Neural progenitor cell (in vitro differentiated cells): ENCODE data around the gene DDAH1. TPM values are rescaled to one million over a fixed set of nuclear protein-coding genes. Genes with fewer than 3 reads are reported as not detected.

Source experiments
- DNase-seq: peaks from one replicate; pipeline ENCODE4 v3.0.0-alpha.2; 2016; ENCODE audit warnings: low spot score
- H2AFZ ChIP-seq: fragments of 200-600 bp; sonication (generic); replicated peaks from 2 replicates; pipeline ENCODE4 v1.6.1; 2016; ENCODE audit warnings: antibody characterized with exemption
- H3F3A ChIP-seq: fragments of 200-600 bp; sonication (generic); 2 replicates; pipeline ENCODE4 v1.6.1; 2016; ENCODE audit warnings: antibody characterized with exemption, low read depth
- H3K27ac ChIP-seq: fragments of 200-600 bp; sonication (generic); 2 replicates; pipeline ENCODE4 v1.5.1; 2016; ENCODE audit warnings: mild to moderate bottlenecking
- H3K27me3 ChIP-seq: fragments of 200-600 bp; sonication (generic); 2 replicates; pipeline ENCODE4 v1.6.1; 2016; ENCODE audit warnings: mild to moderate bottlenecking, moderate library complexity
- H3K36me3 ChIP-seq: fragments of 200-600 bp; sonication (generic); 2 replicates; pipeline ENCODE4 v1.5.1; 2016
- H3K4me1 ChIP-seq: fragments of 200-600 bp; sonication (generic); 2 replicates; pipeline ENCODE4 v1.6.1; 2016; ENCODE audit warnings: mixed run types
- H3K4me2 ChIP-seq: fragments of 200-600 bp; sonication (generic); 2 replicates; pipeline ENCODE4 v1.6.1; 2016
- H3K4me3 ChIP-seq: fragments of 200-600 bp; sonication (generic); 2 replicates; pipeline ENCODE4 v1.5.1; 2016
- H3K79me2 ChIP-seq: fragments of 200-600 bp; sonication (generic); 2 replicates; pipeline ENCODE4 v1.6.1; 2016; ENCODE audit warnings: low read depth
- H3K9ac ChIP-seq: fragments of 200-600 bp; sonication (generic); 2 replicates; pipeline ENCODE4 v1.6.1; 2016
- H3K9me3 ChIP-seq: fragments of 200-600 bp; sonication (generic); 2 replicates; pipeline ENCODE4 v1.5.1; 2016; ENCODE audit warnings: low read depth
- H4K20me1 ChIP-seq: fragments of 200-600 bp; sonication (generic); 2 replicates; pipeline ENCODE4 v1.6.1; 2016; ENCODE audit warnings: low read depth
- H3K27ac Mint-ChIP-seq: 3 replicates; pipeline ENCODE4 v1.8.0; 2021; ENCODE audit warnings: mixed read lengths
- H3K27me3 Mint-ChIP-seq: 2 replicates; pipeline ENCODE4 v1.8.0; 2022; ENCODE audit warnings: low read depth, mild to moderate bottlenecking, inconsistent platforms, moderate library complexity, mixed read lengths; ENCODE audit not compliant: insufficient read depth
- H3K36me3 Mint-ChIP-seq: 3 replicates; pipeline ENCODE4 v1.8.0; 2021; ENCODE audit warnings: mixed read lengths
- H3K4me1 Mint-ChIP-seq: 3 replicates; pipeline ENCODE4 v1.8.0; 2021; ENCODE audit warnings: mixed read lengths
- H3K4me3 Mint-ChIP-seq: 3 replicates; pipeline ENCODE4 v1.8.0; 2021; ENCODE audit warnings: mild to moderate bottlenecking, moderate library complexity, mixed read lengths
- H3K9me3 Mint-ChIP-seq: 3 replicates; pipeline ENCODE4 v1.8.0; 2020; ENCODE audit warnings: mixed read lengths
- CTCF ChIP-seq: fragments of 200-600 bp; sonication (generic); IDR thresholded peaks from 2 replicates; pipeline ENCODE4 v1.5.1; 2017; ENCODE audit warnings: antibody characterized with exemption, mild to moderate bottlenecking
- EZH2 ChIP-seq: fragments of 200-600 bp; sonication (generic); IDR thresholded peaks from 2 replicates; pipeline ENCODE4 v1.6.1; 2017; ENCODE audit warnings: antibody characterized with exemption, mild to moderate bottlenecking, moderate library complexity
- EZH2phosphoT487 ChIP-seq: fragments of 200-600 bp; sonication (generic); IDR thresholded peaks from 2 replicates; pipeline ENCODE4 v1.6.1; 2017; ENCODE audit warnings: antibody characterized with exemption
- total RNA-seq: library from RNA; depleted of rRNA; stranded (reverse); fragments of >200 nt; gene quantifications from 2 replicates; pipeline ENCODE4 v1.2.3, GENCODE V29; 2015; ENCODE audit warnings: low replicate concordance

DDAH1 gene
- total RNA-seq, 1 donor from 2014 or later = 23.1 TPM

DNA sequence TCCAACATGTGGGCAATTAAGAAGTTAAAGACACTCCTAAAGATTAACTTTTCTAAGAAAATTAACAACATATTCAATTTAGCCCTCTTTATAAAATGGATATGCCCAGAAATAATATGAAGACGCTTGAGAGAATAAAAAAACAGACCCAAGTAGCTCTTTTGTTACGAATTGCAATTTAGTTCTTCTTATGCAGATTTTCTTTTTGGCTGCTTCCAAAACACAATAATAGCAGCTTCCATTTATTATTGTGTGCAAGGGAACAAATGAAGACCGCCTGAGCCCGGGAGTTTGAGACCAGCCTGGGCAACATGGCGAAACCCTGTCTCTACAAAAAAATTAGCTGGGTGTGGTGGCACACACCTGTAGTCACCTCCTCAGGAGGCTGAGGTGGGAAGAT is 138.1 kb downstream of the DDAH1 start:
- Histone ChIP-seq H3K79me2 (no peaks in the 10 kb centered on the region), H3K27me3 (no peaks in the 10 kb centered on the region), H3K36me3 (no peaks in the 10 kb centered on the region), H3K9me3 (no peaks in the 10 kb centered on the region), H3F3A (no peaks in the 10 kb centered on the region), H3K27ac (no peak overlapping the region), H3K4me3 (no peak overlapping the region), H3K9ac (no peak overlapping the region), H3K4me2 (no peak overlapping the region), H3K4me1 (no peaks in the 10 kb centered on the region), H2AFZ (no peak overlapping the region), H4K20me1 (no peaks in the 10 kb centered on the region)
- Mint-ChIP-seq H3K36me3 (peaks cover 1% of the 10 kb centered on the region), H3K27ac (no peak overlapping the region), H3K4me3 (no peak overlapping the region), H3K9me3 (peaks cover 3% of the 10 kb centered on the region), H3K4me1 (peaks cover 29% of the 10 kb centered on the region), H3K27me3 (no peaks in the 10 kb centered on the region)
- no peak for DNase-seq
- TF ChIP-seq EZH2phosphoT487 = no peak
- TF ChIP-seq EZH2 = no peak
- TF ChIP-seq CTCF = no peak

DNA sequence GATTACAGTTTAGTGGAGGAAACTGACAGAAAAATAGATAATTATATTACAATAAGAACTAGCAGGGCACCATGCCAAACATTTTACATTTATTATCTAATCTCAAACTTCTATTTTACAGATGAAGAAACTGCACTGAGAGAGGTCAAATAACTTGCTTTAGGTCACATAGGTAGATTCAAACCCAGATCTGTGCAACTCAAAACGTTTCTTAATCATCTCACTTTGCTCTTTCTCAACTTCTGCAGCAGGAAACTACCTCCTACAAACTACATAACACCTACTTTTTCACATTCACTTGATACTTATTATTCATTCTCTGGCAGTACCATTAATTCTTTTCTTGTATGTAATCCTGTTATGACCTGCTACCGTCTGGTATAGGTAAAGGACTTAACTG is 138.6 kb downstream of the DDAH1 start:
- Mint-ChIP-seq H3K27ac (no peak overlapping the region), H3K36me3 (peaks cover 1% of the 10 kb centered on the region), H3K9me3 (peaks cover 3% of the 10 kb centered on the region), H3K27me3 (no peaks in the 10 kb centered on the region), H3K4me1 (peaks cover 29% of the 10 kb centered on the region), H3K4me3 (no peak overlapping the region)
- no peaks in the 10 kb centered on the region for H4K20me1 ChIP-seq
- H3K4me2 ChIP-seq = no peak overlapping the region
- no peak for DNase-seq
- H3K4me1 ChIP-seq = no peaks in the 10 kb centered on the region
- H3F3A ChIP-seq = no peaks in the 10 kb centered on the region
- H3K79me2 ChIP-seq = no peaks in the 10 kb centered on the region
- no peaks in the 10 kb centered on the region for H3K36me3 ChIP-seq
- TF ChIP-seq CTCF (no peak), EZH2 (no peak)
- no peak overlapping the region for H2AFZ ChIP-seq
- H3K27me3 ChIP-seq = no peaks in the 10 kb centered on the region
- H3K27ac ChIP-seq = no peak overlapping the region
- no peak overlapping the region for H3K4me3 ChIP-seq
- H3K9me3 ChIP-seq = no peaks in the 10 kb centered on the region
- H3K9ac ChIP-seq = no peak overlapping the region

GRCh38 chr1:85325920-85326319 is 139.0 kb downstream of the DDAH1 start:
- no peak overlapping the region for H3K27ac Mint-ChIP-seq
- Histone ChIP-seq H3K4me3 (no peak overlapping the region), H3K27me3 (no peaks in the 10 kb centered on the region), H3K4me1 (no peaks in the 10 kb centered on the region), H3F3A (no peaks in the 10 kb centered on the region), H2AFZ (no peak overlapping the region), H3K79me2 (no peaks in the 10 kb centered on the region), H3K9ac (no peak overlapping the region), H3K9me3 (no peaks in the 10 kb centered on the region), H3K4me2 (no peak overlapping the region), H4K20me1 (no peaks in the 10 kb centered on the region), H3K36me3 (no peaks in the 10 kb centered on the region), H3K27ac (no peak overlapping the region)
- no peaks in the 10 kb centered on the region for H3K36me3 Mint-ChIP-seq
- H3K9me3 Mint-ChIP-seq = peaks cover 2% of the 10 kb centered on the region
- H3K27me3 Mint-ChIP-seq = no peaks in the 10 kb centered on the region
- H3K4me1 Mint-ChIP-seq = peaks cover 28% of the 10 kb centered on the region
- no peak for DNase-seq
- TF ChIP-seq EZH2phosphoT487 (no peak), EZH2 (no peak), CTCF (no peak)
- H3K4me3 Mint-ChIP-seq = no peak overlapping the region

DNA sequence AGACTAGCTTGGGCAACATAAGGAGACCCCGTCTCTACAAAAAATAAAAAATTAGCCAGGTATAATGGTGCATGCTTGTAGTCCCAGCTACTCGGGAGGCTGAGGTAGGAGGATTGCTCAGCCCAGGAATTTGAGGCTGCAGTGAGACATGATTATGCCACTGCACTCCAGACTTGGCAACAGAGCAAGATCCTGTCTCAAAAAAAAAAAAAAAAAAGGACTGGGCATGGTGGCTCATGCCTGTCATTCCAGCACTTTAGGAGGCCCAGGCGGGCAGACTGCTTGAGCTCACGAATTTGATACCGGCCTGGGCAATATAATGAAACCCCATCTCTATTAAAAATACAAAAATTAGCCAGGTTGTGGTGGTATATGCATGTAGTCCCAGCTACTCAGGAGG is 141.2 kb downstream of the DDAH1 start:
- H3K9me3 Mint-ChIP-seq = no peaks in the 10 kb centered on the region
- Histone ChIP-seq H3F3A (no peaks in the 10 kb centered on the region), H3K4me3 (no peak overlapping the region), H3K27me3 (no peaks in the 10 kb centered on the region), H4K20me1 (no peaks in the 10 kb centered on the region), H3K27ac (no peak overlapping the region), H3K9ac (no peak overlapping the region), H3K9me3 (no peaks in the 10 kb centered on the region), H3K4me2 (no peak overlapping the region), H2AFZ (no peak overlapping the region), H3K36me3 (no peaks in the 10 kb centered on the region), H3K4me1 (no peaks in the 10 kb centered on the region), H3K79me2 (no peaks in the 10 kb centered on the region)
- H3K4me1 Mint-ChIP-seq = peaks cover 11% of the 10 kb centered on the region
- no peak overlapping the region for H3K27ac Mint-ChIP-seq
- TF ChIP-seq CTCF = no peak
- no peak for TF ChIP-seq EZH2phosphoT487
- TF ChIP-seq EZH2 = no peak
- no peaks in the 10 kb centered on the region for H3K27me3 Mint-ChIP-seq
- peaks cover 2% of the 10 kb centered on the region for H3K36me3 Mint-ChIP-seq
- H3K4me3 Mint-ChIP-seq = no peak overlapping the region
- no peak for DNase-seq
